SK-N-SH (cell line): Measurements from ENCODE around the gene USP6. TPM values are rescaled to one million over a fixed set of nuclear protein-coding genes. Genes with fewer than 3 reads are reported as not detected.
"Not testable (repeated sequence)": the region's sequence is repeated elsewhere in the genome, so short reads cannot be mapped to it uniquely, and the experiment has no call there.

Source experiments
- CTCF ChIA-PET: fragments of 300-600, 350-600 bp; formaldehyde crosslinking; extraction: SDS; loops from one replicate; lab custom pipeline; 2021; lab: Yijun Ruan, JAX
- POLR2A ChIA-PET: fragments of 350-600 bp; sonication (Branson Sonifier 250); formaldehyde crosslinking; extraction: SDS; loops from one replicate; lab custom pipeline; 2020; ENCODE audit warnings: antibody characterized with exemption, inconsistent platforms; lab: Yijun Ruan, JAX
- DNase-seq: peaks from one replicate; pipeline ENCODE4 v3.0.0; 2012
- H2AFZ ChIP-seq: fragments of 200-600 bp; sonication (generic); 2 replicates; pipeline ENCODE4 v1.8.1; 2016; ENCODE audit warnings: antibody characterized with exemption, mild to moderate bottlenecking, low read depth
- H3F3A ChIP-seq: fragments of 200-600 bp; sonication (generic); replicated peaks from 2 replicates; pipeline ENCODE3; 2016; ENCODE audit warnings: antibody characterized with exemption, mild to moderate bottlenecking; ENCODE audit not compliant: insufficient read depth
- H3K27ac ChIP-seq, 2 experiments: fragments of 200-500 bp in 1 of 2; fragments of 200-600 bp in 1 of 2; sonication (Bioruptor generic) in 1 of 2; sonication (generic), shearing (Covaris generic) in 1 of 2; 2 replicates each; pipeline versions ENCODE4 v1.5.1 to v1.6.1; 2014 to 2016; ENCODE audit warnings: low read depth in 2 of 2, inconsistent platforms in 1 of 2, low read length in 1 of 2, mild to moderate bottlenecking in 1 of 2, mixed read lengths in 1 of 2
- H3K27me3 ChIP-seq: fragments of 200-600 bp; sonication (generic), shearing (Covaris generic); 2 replicates; pipeline ENCODE4 v1.6.1; 2016; ENCODE audit warnings: mixed run types; ENCODE audit not compliant: insufficient read depth
- H3K36me3 ChIP-seq, 2 experiments: fragments of 200-500 bp in 1 of 2; fragments of 200-600 bp in 1 of 2; sonication (Bioruptor generic) in 1 of 2; sonication (generic) in 1 of 2; replicated peaks in 1 of 2; 2 replicates each; pipeline versions ENCODE3 to v1.5.1; 2014 to 2016; ENCODE audit warnings: low read length in 1 of 2, mild to moderate bottlenecking in 1 of 2; ENCODE audit not compliant: insufficient read depth in 2 of 2, control insufficient read depth in 1 of 2
- H3K4me1 ChIP-seq, 2 experiments: fragments of 200-500 bp in 1 of 2; fragments of 200-600 bp in 1 of 2; sonication (Bioruptor generic) in 1 of 2; sonication (generic), shearing (Covaris generic) in 1 of 2; 2 replicates each; pipeline versions ENCODE4 v1.5.1 to v1.6.1; 2014 to 2016; ENCODE audit warnings: low read depth in 1 of 2, low read length in 1 of 2, mixed run types in 1 of 2; ENCODE audit not compliant: insufficient read depth in 2 of 2, control insufficient read depth in 1 of 2
- H3K4me2 ChIP-seq: fragments of 200-600 bp; sonication (generic), shearing (Covaris generic); 2 replicates; pipeline ENCODE4 v1.6.1; 2017; ENCODE audit warnings: mixed run types
- H3K4me3 ChIP-seq, 2 experiments: fragments of 200-500 bp in 1 of 2; fragments of 200-600 bp in 1 of 2; sonication (Bioruptor generic) in 1 of 2; sonication (generic), shearing (Covaris generic) in 1 of 2; 2 replicates each; pipeline versions ENCODE4 v1.5.1 to v1.8.1; 2014 to 2016; ENCODE audit warnings: low read depth in 2 of 2, inconsistent platforms in 1 of 2, low read length in 1 of 2, mild to moderate bottlenecking in 1 of 2, mixed read lengths in 1 of 2, moderate library complexity in 1 of 2
- H3K79me2 ChIP-seq: fragments of 200-600 bp; sonication (generic); 2 replicates; pipeline ENCODE4 v1.8.1; 2017; ENCODE audit warnings: mild to moderate bottlenecking; ENCODE audit not compliant: insufficient read depth
- H3K9ac ChIP-seq: fragments of 200-600 bp; sonication (generic); 2 replicates; pipeline ENCODE4 v1.6.1; 2017; ENCODE audit warnings: mixed run types
- H3K9me2 ChIP-seq: fragments of 200-600 bp; sonication (generic); 2 replicates; pipeline ENCODE4 v1.6.1; 2017; ENCODE audit warnings: mixed run types
- H3K9me3 ChIP-seq: fragments of 200-600 bp; sonication (generic); 2 replicates; pipeline ENCODE4 v1.6.1; 2017; ENCODE audit warnings: mixed run types, mild to moderate bottlenecking, moderate library complexity
- H4K20me1 ChIP-seq: fragments of 200-600 bp; sonication (generic); 2 replicates; pipeline ENCODE4 v1.6.1; 2017; ENCODE audit warnings: mild to moderate bottlenecking, mixed run types; ENCODE audit not compliant: insufficient read depth
- CHD2 ChIP-seq: fragments of 150-350 bp; IDR thresholded peaks from 2 replicates; pipeline ENCODE4 v1.6.1; 2018; ENCODE audit warnings: low read length; ENCODE audit not compliant: partially characterized antibody
- CTCF ChIP-seq: fragments of 200-600 bp; sonication (generic); IDR thresholded peaks from 2 replicates; pipeline ENCODE4 v1.6.1; 2017; ENCODE audit warnings: antibody characterized with exemption, mild to moderate bottlenecking, moderate library complexity
- EZH2phosphoT487 ChIP-seq: fragments of 200-600 bp; sonication (generic); IDR thresholded peaks from 2 replicates; pipeline ENCODE4 v1.6.1; 2017; ENCODE audit warnings: low read depth, mixed run types, mild to moderate bottlenecking, antibody characterized with exemption, moderate library complexity, borderline replicate concordance
- FOSL2 ChIP-seq: IDR thresholded peaks from 2 replicates; pipeline ENCODE4 v1.4.0; 2012; ENCODE audit warnings: low read depth, mild to moderate bottlenecking, moderate library complexity, borderline replicate concordance
- FOXJ3 ChIP-seq: sonication (generic); formaldehyde crosslinking; IDR thresholded peaks from 2 replicates; pipeline ENCODE4 v1.5.1; 2020; ENCODE audit warnings: mild to moderate bottlenecking, missing genetic modification reagents
- RCOR1 ChIP-seq: fragments of 150-350 bp; IDR thresholded peaks from 2 replicates; pipeline ENCODE4 v1.6.1; 2017; ENCODE audit warnings: antibody characterized with exemption, low read length
- SIN3A ChIP-seq: IDR thresholded peaks from 2 replicates; pipeline ENCODE4 v1.6.1; 2012; ENCODE audit warnings: low read depth, mild to moderate bottlenecking, low read length, moderate library complexity, borderline replicate concordance
- USF1 ChIP-seq: IDR thresholded peaks from 2 replicates; pipeline ENCODE4 v1.4.0; 2012; ENCODE audit warnings: low read depth, borderline replicate concordance
- WGBS: methylation state at CpG from one replicate; pipeline ENCODE4 v1.1.6; 2017; ENCODE audit warnings: low lambda C conversion rate; 5-methylcytosine and 5-hydroxymethylcytosine counted together
- polyA plus RNA-seq, 3 experiments: library from polyadenylated mRNA; depleted of rRNA; stranded (reverse); fragments of >200 nt; gene quantifications; 2 replicates each; pipeline ENCODE4 v1.2.3, GENCODE V29; 2012
- TF ChIP-seq, protein P1 (sequence below): fragments of 150-350 bp; IDR thresholded peaks from 2 replicates; pipeline ENCODE4 v1.6.1; 2016; ENCODE audit warnings: mild to moderate bottlenecking, low read depth, low read length
- TF ChIP-seq, protein P2 (sequence below): fragments of 150-350 bp; IDR thresholded peaks from 2 replicates; pipeline ENCODE4 v1.6.1; 2017; ENCODE audit warnings: antibody characterized with exemption, low read length, low read depth, borderline replicate concordance
- TF ChIP-seq, protein P3 (sequence below): IDR thresholded peaks from 2 replicates; pipeline ENCODE4 v1.4.0; 2012; ENCODE audit warnings: low read depth

USP6 gene
- polyA plus RNA-seq, 1 of the 3 experiments (the other 2 are of a cell fraction), result not detected

DNA sequence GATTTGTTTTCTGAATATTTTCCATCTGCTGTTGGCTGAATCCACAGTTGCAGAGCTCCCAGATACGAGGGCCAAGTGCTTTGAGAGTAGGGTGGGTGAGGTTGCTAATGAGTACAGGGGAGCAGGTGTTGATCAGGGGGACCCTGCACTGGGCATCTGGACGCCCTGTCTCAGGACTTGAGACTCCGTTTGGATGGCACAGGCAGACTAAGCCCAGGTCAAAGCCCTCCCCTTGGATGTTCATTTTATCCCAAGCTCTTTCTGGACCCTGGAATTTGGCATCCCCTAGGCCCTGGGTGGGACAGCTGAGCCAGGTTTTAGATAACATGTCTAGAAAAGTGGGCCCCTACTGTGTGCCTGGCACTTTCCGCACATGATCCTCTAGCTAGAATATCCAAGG lies 12.1 kb downstream of the USP6 start:
- Histone ChIP-seq H3K27ac (no peak overlapping the region), H3K4me3 (no peak overlapping the region)
- TF ChIP-seq SIN3A (no peak), FOXJ3 (no peak), USF1 (no peak), RCOR1 (no peak), EZH2phosphoT487 (no peak), FOSL2 (no peak), CTCF (no peak), CHD2 (no peak)
- TF ChIP-seq, protein P1, sequence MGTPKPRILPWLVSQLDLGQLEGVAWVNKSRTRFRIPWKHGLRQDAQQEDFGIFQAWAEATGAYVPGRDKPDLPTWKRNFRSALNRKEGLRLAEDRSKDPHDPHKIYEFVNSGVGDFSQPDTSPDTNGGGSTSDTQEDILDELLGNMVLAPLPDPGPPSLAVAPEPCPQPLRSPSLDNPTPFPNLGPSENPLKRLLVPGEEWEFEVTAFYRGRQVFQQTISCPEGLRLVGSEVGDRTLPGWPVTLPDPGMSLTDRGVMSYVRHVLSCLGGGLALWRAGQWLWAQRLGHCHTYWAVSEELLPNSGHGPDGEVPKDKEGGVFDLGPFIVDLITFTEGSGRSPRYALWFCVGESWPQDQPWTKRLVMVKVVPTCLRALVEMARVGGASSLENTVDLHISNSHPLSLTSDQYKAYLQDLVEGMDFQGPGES, result no peak
- TF ChIP-seq, protein P2, sequence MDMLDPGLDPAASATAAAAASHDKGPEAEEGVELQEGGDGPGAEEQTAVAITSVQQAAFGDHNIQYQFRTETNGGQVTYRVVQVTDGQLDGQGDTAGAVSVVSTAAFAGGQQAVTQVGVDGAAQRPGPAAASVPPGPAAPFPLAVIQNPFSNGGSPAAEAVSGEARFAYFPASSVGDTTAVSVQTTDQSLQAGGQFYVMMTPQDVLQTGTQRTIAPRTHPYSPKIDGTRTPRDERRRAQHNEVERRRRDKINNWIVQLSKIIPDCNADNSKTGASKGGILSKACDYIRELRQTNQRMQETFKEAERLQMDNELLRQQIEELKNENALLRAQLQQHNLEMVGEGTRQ, result no peak
- TF ChIP-seq, protein P3, sequence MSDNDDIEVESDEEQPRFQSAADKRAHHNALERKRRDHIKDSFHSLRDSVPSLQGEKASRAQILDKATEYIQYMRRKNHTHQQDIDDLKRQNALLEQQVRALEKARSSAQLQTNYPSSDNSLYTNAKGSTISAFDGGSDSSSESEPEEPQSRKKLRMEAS, result no peak
- TF ChIP-seq, all 33 proteins: peak for 0
- H3K9me3 ChIP-seq, result no peaks in the 10 kb centered on the region
- no peaks in the 10 kb centered on the region for H3K9me2 ChIP-seq
- peaks cover 3% of the 10 kb centered on the region; the same call in 1 of the 2 replicates for H3K27me3 ChIP-seq
- no peaks in the 10 kb centered on the region for H3K36me3 ChIP-seq
- CTCF ChIA-PET, result no interaction called here
- H3K4me1 ChIP-seq, result no peaks in the 10 kb centered on the region; a peak in 1 of 4 replicates
- no peak overlapping the region for H3K4me2 ChIP-seq
- H3F3A ChIP-seq, result no peaks in the 10 kb centered on the region
- no peaks in the 10 kb centered on the region for H4K20me1 ChIP-seq
- DNase-seq, result no peak
- no peaks in the 10 kb centered on the region for H3K79me2 ChIP-seq
- WGBS, result 39% methylated on average over 4 of the region's 4 CpGs
- POLR2A ChIA-PET, result no interaction called here
- H3K9ac ChIP-seq, result no peak overlapping the region
- no peak overlapping the region for H2AFZ ChIP-seq

DNA sequence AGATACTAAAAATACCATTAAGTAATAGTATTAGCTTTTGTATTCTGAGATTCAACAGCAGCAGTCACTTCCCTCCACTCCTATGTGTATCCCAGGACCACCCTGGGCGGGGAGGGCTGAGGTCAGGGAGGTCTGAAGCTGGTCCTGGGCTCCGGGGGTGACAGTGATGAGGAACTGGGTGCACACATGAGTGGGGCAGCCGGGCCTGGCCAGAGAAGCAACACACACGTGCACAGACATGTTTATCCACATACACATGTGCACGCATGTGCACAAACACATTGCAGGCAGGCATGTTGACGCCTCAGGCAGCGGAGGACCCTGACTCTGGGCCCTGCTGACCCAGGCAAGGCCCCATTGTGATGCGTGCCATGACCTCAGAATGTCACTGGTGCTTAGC lies 12.6 kb downstream of the USP6 start:
- H3K9me3 ChIP-seq, H3K27ac ChIP-seq, H3K4me3 ChIP-seq, H4K20me1 ChIP-seq, DNase-seq, POLR2A ChIA-PET, H3K9me2 ChIP-seq, H3K27me3 ChIP-seq, H3K9ac ChIP-seq, H3F3A ChIP-seq, H3K36me3 ChIP-seq, H3K79me2 ChIP-seq, H2AFZ ChIP-seq, CTCF ChIA-PET, H3K4me1 ChIP-seq, H3K4me2 ChIP-seq: not testable (repeated sequence)
- 26% methylated on average over 7 of the region's 8 CpGs for WGBS
